Measurements from ENCODE around the gene D2HGDH. TPM values are rescaled to one million over a fixed set of nuclear protein-coding genes. Genes with fewer than 3 reads are reported as not detected.
"Not testable (repeated sequence)": the region's sequence is repeated elsewhere in the genome, so short reads cannot be mapped to it uniquely, and the experiment has no call there.

D2HGDH gene
- total and polyA plus RNA-seq, 8 donors: 32.8 to 53.3 (median 39.7) TPM

GRCh38 chr2:241801611-241802420 is 67.4 kb downstream of the D2HGDH start:
- no peak overlapping the region for H3K27ac ChIP-seq
- DNase-seq (peak in 1 of 4 donors; percentile 29), ATAC-seq (no peak)
- no peaks in the 10 kb centered on the region for H3K9me3 ChIP-seq
- H3K36me3 ChIP-seq: no peaks in the 10 kb centered on the region
- no peak for TF ChIP-seq CTCF (IDR thresholded peaks at IDR 0.05)
- H3K27me3 ChIP-seq: peaks cover 16 to 35% of the 10 kb centered on the region in 2 donors
- intact Hi-C loops (cut with DNase I): no loop called here
- no peak overlapping the region for H3K4me3 ChIP-seq
- H3K4me1 ChIP-seq: peaks cover 0 to 16% of the 10 kb centered on the region in 2 donors

- DNase-seq: peak in 1 of 4 donors; percentile 23
- no peak overlapping the region for H3K4me3 ChIP-seq
- no peaks in the 10 kb centered on the region for H3K9me3 ChIP-seq
Measured at GRCh38 chr2:241802421-241803318, 68.2 kb downstream of the D2HGDH start.

DNA sequence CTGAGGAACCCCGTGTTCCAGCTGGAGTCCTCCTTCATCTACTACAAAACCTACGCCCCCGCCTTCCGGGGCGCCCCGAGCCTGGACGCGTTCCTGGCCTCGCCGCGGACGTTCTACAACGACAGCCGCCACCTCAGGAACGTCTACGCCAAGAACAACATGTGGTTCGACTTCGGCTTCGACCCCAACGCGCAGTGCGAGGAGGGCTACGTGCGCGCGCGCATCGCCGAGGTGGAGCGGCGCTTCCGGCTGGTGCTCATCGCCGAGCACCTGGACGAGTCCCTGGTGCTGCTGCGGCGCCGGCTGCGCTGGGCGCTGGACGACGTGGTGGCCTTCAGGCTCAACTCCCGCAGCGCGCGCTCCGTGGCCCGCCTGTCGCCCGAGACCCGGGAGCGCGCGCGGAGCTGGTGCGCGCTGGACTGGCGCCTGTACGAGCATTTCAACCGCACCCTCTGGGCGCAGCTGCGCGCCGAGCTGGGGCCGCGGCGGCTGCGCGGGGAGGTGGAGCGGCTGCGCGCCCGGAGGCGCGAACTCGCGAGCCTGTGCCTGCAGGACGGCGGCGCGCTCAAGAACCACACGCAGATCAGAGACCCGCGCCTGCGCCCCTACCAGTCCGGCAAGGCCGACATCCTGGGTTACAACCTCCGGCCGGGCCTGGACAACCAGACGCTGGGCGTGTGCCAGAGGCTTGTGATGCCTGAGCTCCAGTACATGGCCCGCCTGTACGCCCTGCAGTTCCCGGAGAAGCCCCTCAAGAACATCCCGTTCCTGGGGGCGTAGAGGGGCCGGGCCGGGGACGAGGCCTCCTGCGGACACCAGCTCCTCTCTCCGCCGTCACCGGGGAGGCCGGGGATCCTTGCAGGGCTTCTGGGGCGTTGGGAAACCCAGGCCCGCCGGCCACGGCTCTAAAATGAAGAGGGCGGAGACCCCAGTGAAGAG is 69.2 kb downstream of the D2HGDH start:
- DNase-seq (peak; percentile 40 to 79 (median 48)), ATAC-seq (peak; percentile 65)
- Histone ChIP-seq H3K4me1 (peaks cover 0 to 16% of the 10 kb centered on the region in 2 donors), H3K36me3 (no peaks in the 10 kb centered on the region), H3K9me3 (no peaks in the 10 kb centered on the region), H3K27ac (no peak overlapping the region), H3K27me3 (peaks cover 16 to 40% of the 10 kb centered on the region in 2 donors), H3K4me3 (peak overlapping the region; percentile 13 to 31)
- TF ChIP-seq CTCF (IDR thresholded peaks at IDR 0.05): no peak
- intact Hi-C loops (cut with DNase I): no loop called here

More at GRCh38 chr2:241802421-241803318, 68.2 kb downstream of the D2HGDH start:
- no peak for ATAC-seq
- peaks cover 0 to 16% of the 10 kb centered on the region in 2 donors for H3K4me1 ChIP-seq
- TF ChIP-seq CTCF (IDR thresholded peaks at IDR 0.05): no peak
- no peaks in the 10 kb centered on the region for H3K36me3 ChIP-seq
- no peak overlapping the region for H3K27ac ChIP-seq
- intact Hi-C loops (cut with DNase I): no loop called here
- peaks cover 16 to 35% of the 10 kb centered on the region in 2 donors for H3K27me3 ChIP-seq

- no peak for ATAC-seq
Measured at GRCh38 chr2:241804326-241805229, 70.1 kb downstream of the D2HGDH start.

DNA sequence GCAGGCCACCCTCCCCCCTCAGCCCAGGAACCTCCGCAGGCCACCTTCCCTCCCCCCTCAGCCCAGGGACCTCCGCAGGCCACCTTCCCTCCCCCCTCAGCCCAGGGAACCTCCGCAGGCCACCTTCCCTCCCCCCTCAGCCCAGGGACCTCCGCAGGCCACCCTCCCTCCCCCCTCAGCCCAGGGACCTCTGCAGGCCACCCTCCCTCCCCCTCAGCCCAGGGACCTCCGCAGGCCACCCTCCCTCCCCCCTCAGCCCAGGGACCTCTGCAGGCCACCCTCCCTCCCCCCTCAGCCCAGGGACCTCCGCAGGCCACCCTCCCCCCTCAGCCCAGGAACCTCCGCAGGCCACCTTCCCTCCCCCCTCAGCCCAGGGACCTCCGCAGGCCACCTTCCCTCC is 71.8 kb downstream of the D2HGDH start:
- H3K27ac ChIP-seq; H3K9me3 ChIP-seq; ATAC-seq; H3K4me3 ChIP-seq; H3K36me3 ChIP-seq; DNase-seq; intact Hi-C loops (cut with DNase I): not testable (repeated sequence)
- peaks cover 16 to 51% of the 10 kb centered on the region in 2 donors for H3K27me3 ChIP-seq
- peaks cover 0 to 16% of the 10 kb centered on the region in 2 donors for H3K4me1 ChIP-seq

More at GRCh38 chr2:241804326-241805229, 70.1 kb downstream of the D2HGDH start:
- Histone ChIP-seq H3K36me3 (no peaks in the 10 kb centered on the region), H3K4me1 (peaks cover 0 to 16% of the 10 kb centered on the region in 2 donors), H3K27ac (no peak overlapping the region), H3K4me3 (peak overlapping the region in 1 of 2 donors; percentile 31), H3K27me3 (peaks cover 16 to 45% of the 10 kb centered on the region in 2 donors), H3K9me3 (no peaks in the 10 kb centered on the region)
- no peak for TF ChIP-seq CTCF (IDR thresholded peaks at IDR 0.05)
- DNase-seq: peak in 2 of 4 donors; percentile 29 to 70
- intact Hi-C loops (cut with DNase I): no loop called here
